ENCODE measurements around the gene YWHAB. TPM values are rescaled to one million over a fixed set of nuclear protein-coding genes. Genes with fewer than 3 reads are reported as not detected.

The YWHAB gene
- total RNA-seq, 2 experiments from 2014 or later, result 206 to 209 TPM

GRCh38 chr20:44954211-44954610 is 68.7 kb downstream of the YWHAB start:
- Mint-ChIP-seq H3K36me3 (peaks cover 40% of the 10 kb centered on the region), H3K27me3 (no peaks in the 10 kb centered on the region), H3K4me3 (no peak overlapping the region), H3K9me3 (no peaks in the 10 kb centered on the region), H3K27ac (no peak overlapping the region), H3K4me1 (peaks cover 34% of the 10 kb centered on the region)
- POLR2A ChIA-PET, result interaction anchor here (1.2 kb wide), 1 partner anchor 14 kb away, joined by 3 read pairs; no protein-coding TSS in a partner anchor
- DNase-seq, result no peak
- no peak for ATAC-seq (ENCODE audit: low read depth)

GRCh38 chr20:44955270-44955669 is 69.8 kb downstream of the YWHAB start:
- no peak overlapping the region for H3K4me3 Mint-ChIP-seq
- DNase-seq, result no peak
- POLR2A ChIA-PET, result interaction anchor here (0.6 kb wide), 1 partner anchor 30 kb away, joined by 4 read pairs; no protein-coding TSS in a partner anchor
- H3K27ac Mint-ChIP-seq, result no peak overlapping the region
- H3K36me3 Mint-ChIP-seq, result peaks cover 36% of the 10 kb centered on the region
- ATAC-seq (ENCODE audit: low read depth), result no peak
- H3K9me3 Mint-ChIP-seq, result no peaks in the 10 kb centered on the region
- no peaks in the 10 kb centered on the region for H3K27me3 Mint-ChIP-seq
- peaks cover 40% of the 10 kb centered on the region for H3K4me1 Mint-ChIP-seq

- no peak overlapping the region for H3K27ac Mint-ChIP-seq
- no peaks in the 10 kb centered on the region for H3K27me3 Mint-ChIP-seq
- no peaks in the 10 kb centered on the region for H3K9me3 Mint-ChIP-seq
These were observed 70.9 kb downstream of the YWHAB start for GRCh38 chr20:44956410-44956809.

More at GRCh38 chr20:44956410-44956809, 70.9 kb downstream of the YWHAB start:
- no peak overlapping the region for H3K4me3 Mint-ChIP-seq
- POLR2A ChIA-PET, result no interaction called here
- peaks cover 49% of the 10 kb centered on the region for H3K4me1 Mint-ChIP-seq
- ATAC-seq (ENCODE audit: low read depth) (no peak), DNase-seq (no peak)
- peaks cover 32% of the 10 kb centered on the region for H3K36me3 Mint-ChIP-seq

Other genes with a start within 250 kb of the YWHAB start
- gene ADA, start 234.0 kb upstream of the YWHAB start, total RNA-seq, result 10 to 100 TPM; 90.4 to 98.8 TPM
- gene CCN5, start 170.3 kb upstream of the YWHAB start, total RNA-seq, result not detected
- gene KCNK15, start 139.8 kb upstream of the YWHAB start, total RNA-seq, result not detected
- gene RIMS4, start 75.2 kb upstream of the YWHAB start, total RNA-seq, result not detected
- gene PABPC1L, start 24.4 kb downstream of the YWHAB start, total RNA-seq, result 10 to 100 TPM; 87.0 to 90.2 TPM
- gene TOMM34, start 74.7 kb downstream of the YWHAB start, total RNA-seq, result 10 to 100 TPM; 14.4 to 15.4 TPM
- 100 to 1,000 TPM; 205 to 229 TPM for gene STK4, start 80.8 kb downstream of the YWHAB start, total RNA-seq
- under 1 TPM; 0.08 to 0.11 TPM for gene KCNS1, start 215.4 kb downstream of the YWHAB start, total RNA-seq
- gene WFDC5, start 229.5 kb downstream of the YWHAB start, total RNA-seq, result not detected
- gene WFDC12, start 238.8 kb downstream of the YWHAB start, total RNA-seq, result not detected

Data from activated naive CD8-positive, alpha-beta T cell treated with anti-CD3 and anti-CD28 coated beads, Interleukin-2, amount 10 ng/mL, durations not matched to agents 7 days and 5 days (primary cell).